NCI-H1105 treated with DMSO at 0.1 percent for 48 hours (cell line): Measurements from ENCODE around the gene SPRY1.
A peak's percentile ranks its signal among the peaks of the same experiment; 100 is the strongest.

Experiments
- DNase-seq: peaks from one replicate; lab custom pipeline; 2025; lab: John Stamatoyannopoulos, UW

Gene SPRY1

DNA sequence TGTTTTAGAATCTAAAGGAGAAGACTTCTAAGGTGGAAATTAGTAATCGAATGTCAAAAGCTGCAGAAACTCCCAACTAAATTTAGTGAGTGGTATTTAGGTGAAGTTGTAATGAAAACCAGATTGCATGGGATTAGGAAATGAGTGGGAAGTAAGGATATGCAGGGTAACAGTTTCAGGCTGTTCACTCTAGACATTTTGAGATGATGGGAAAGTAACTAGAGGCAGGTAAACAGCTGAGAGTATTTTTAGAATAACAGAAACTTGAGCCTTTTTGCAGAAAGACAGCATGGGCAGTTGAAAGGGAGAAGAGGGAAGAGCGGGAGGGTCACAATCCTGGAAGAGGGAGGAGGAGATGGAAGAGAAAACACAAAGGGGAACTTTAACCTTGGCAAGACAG is 12.7 kb downstream of the SPRY1 start:
- DNase-seq: no peak

GRCh38 chr4:123411514-123411913 is 14.9 kb downstream of the SPRY1 start:
- DNase-seq: no peak

DNA sequence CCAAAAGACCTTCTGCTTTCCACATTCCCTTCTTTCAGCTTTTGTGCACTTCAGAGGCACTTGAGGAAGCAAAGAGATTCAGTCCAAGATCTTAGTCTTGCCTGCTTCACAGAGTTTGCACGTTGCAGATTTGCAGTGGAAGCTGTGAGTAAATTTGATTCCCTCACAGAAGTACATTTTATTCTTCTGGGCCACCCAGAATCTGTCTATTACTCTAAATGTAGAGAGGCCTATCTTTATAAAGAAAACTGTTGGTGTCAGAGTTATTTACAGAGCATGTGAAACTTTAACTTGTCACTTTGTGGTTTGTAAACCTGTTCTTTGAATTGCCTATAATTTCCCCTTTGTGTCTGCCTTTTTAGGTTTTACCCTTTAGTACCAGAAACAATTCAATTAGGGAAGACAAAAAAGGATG is 15.5 kb downstream of the SPRY1 start:
- no peak for DNase-seq

GRCh38 chr4:123412700-123413512 is 16.3 kb downstream of the SPRY1 start:
- no peak for DNase-seq

DNA sequence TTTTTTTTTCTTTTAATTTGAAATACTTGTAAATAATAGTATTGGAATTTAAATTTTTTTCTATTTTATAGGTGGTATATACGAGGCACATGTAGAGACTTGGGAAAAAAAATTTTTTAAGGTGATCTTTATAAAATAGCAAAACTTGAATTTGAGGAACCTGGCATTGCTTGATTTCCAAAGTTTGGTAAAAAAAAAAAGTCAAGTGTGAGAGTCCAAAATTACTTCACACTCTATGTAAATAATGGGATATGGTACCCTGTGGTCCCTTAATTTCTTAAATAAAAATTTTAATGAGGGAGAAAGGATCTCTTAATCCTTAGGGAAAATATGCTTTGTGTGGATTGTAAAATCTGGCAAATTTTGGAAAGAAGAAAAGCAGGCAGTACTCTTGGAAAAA is 19.0 kb downstream of the SPRY1 start:
- no peak for DNase-seq

DNA sequence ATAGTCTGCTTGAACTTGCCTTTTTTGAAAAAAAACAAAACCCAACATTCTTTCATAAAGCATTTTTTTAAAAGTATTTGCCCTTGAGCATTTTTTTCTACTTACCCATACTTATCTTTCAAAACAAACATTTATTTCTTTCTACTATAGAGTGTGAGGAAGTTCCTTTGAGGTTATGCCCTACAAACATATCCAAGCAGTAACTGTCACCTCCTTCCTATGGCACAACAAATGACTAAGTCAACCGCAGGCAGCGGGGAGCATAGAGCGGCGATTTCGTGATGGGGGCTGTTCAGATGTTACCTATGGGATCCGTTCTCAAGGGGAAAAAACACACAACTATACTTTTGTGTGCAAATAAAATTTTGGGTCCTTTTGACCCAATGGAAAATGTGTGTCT is 19.4 kb downstream of the SPRY1 start:
- no peak for DNase-seq

- no peak for DNase-seq
Observed at GRCh38 chr4:123417813-123418212, 21.2 kb downstream of the SPRY1 start.

- DNase-seq: peak; percentile 91
Observed at GRCh38 chr4:123418351-123418931, 21.8 kb downstream of the SPRY1 start.

- DNase-seq: no peak
Observed at GRCh38 chr4:123419885-123420755, 23.5 kb downstream of the SPRY1 start.

DNA sequence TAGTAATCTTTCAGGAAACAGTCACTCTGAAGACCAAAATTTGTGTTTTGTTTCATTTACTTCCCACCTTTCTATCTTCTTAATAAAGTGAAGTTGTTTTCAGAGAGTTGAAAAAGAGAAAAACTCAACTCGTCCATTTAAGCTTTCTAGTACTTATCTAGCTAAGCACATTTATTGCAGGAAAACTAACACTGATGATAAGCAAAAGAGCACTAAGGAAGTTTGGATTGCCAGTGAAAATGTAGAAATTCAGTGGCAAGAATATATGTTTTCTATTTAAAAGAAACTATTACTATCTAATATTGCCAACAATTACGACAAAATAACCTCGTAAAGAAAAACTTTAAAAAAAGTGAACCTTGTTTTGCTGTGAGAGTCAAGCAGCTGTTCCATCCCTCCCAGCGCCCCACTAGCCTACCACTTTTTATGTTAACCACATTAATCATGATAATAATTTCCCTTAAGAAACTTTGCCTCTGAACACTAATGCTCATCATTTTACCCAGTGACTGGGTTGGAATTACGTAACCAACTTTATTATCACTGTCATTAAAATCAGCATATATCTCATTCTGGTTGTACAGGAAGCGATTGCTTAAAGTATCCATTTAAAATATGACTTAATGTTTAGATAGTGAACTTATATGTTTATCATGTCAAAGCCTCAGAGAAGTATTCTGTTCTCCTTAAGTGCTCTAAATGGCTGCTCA is 24.8 kb downstream of the SPRY1 start:
- no peak for DNase-seq

GRCh38 chr4:123421937-123422781 is 25.6 kb downstream of the SPRY1 start:
- no peak for DNase-seq

- no peak for DNase-seq
Observed at GRCh38 chr4:123423819-123424218, 27.2 kb downstream of the SPRY1 start.

GRCh38 chr4:123427951-123428350 is 31.4 kb downstream of the SPRY1 start:
- no peak for DNase-seq

DNA sequence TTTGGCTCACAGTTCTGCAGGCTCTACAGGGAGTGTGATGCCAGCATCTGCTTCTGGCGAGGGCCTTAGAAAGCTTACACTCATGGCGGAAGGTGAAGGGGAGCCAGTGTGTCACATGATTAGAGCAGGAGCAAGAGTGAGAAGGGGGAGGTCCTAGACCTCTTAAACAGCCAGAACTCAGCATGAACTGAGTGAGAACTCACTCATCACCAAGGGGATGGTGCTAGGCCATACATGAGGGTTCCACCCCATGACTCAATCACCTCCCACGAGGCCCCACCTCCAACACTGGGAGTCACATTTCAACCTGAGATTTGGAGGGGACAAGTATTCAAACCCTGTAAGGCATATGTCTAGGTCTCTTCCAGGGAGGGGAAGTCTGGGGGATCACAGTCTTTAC is 33.4 kb downstream of the SPRY1 start:
- no peak for DNase-seq

GRCh38 chr4:123430501-123430900 is 33.9 kb downstream of the SPRY1 start:
- no peak for DNase-seq

DNA sequence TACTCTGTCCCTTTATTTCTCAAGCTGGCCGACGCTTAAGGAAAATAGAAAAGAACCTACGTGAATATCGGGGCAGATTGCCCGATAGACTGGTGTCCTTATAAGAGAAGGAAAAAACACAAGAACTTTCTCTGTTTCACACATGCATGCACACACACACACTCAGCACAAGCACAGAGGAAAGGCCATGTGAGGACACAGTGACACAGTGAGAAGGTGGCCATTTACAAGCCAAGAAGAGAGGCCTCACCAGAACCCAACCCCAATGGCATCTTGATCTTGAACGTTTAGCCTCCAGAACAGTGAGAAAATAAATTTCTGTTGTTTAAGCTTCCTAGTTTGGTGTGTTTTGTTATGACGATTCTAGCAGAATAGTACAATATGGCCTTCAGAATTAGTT is 37.0 kb downstream of the SPRY1 start:
- no peak for DNase-seq

DNA sequence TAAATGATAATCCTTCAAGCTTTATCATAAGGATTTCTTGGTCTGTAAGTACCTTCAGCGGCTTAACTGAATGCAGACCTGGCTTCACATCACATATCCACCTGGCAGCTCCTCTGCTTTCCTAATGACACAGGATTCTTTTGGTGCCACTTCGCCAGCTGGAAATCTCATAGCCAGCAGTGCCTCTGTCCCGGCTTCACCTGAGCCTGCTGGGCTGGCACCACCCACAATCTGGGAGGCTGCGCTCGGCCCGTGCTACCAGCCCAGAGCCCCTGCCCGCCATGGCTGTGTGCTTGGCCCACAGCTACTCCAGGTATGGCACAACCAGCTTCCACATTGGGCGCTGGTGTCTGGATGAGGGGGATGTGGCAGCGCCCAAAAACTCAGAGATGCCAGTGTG is 37.4 kb downstream of the SPRY1 start:
- no peak for DNase-seq

DNA sequence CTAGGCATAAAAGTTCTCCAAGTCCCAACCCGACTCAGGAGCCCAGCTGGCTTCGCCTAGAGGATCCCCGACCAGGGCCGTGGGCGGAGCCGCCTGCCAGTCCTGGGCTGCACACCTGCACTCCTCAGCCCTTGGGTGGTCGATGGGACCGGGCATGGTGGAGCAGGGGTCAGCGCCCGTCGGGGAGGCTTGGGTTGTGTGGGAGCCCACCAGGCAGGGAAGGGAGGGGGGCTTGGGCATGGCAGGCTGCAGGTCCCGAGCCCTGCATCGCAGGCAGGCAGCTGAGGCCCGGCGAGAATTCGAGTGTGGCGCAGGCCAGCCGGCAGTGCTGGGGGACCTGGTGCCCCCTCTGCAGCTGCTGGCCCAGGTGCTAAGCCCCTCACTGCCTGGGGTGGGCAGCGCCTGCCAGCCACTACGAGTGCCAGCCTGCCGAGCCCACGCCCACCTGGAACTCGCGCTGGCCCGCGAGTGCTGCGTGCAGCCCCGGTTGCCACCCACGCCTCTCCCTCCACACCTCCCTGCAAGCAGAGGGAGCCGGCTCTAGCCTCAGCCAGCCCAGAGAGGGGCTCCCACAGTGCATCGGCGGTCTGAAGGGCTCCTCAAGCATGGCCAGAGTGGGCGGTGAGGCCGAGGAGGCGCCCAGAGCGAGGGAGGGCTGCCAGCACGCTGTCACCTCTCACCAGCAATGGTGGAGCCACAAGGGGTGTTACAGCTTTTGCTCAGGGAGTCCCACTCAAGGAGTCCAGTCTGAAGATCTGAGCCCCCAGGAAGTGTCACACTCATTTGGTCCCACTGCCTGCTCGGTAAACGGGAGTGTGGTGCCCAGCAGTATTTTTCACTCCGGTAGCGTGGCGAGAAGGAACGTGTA is 38.9 kb downstream of the SPRY1 start:
- no peak for DNase-seq

DNA sequence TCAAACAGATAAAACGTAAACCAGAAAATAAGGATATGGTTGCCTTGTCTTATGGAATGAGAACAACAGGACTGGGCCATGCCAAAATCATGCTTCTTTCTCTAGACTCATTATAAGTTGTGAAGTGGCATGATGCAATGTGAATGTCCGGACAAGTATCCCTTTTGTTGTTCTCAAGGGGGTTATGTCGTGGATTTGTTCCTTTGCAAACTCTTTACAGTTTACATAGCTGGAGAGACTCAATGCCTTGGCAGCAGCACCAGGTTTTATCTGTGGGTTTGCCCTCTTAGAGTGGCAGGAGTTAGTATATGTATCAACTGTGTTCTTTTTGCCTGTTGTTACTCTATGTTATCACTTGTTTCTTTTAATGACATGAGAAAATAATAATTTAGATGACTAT is 41.4 kb downstream of the SPRY1 start:
- no peak for DNase-seq
